GM20000 (cell line): Measurements from ENCODE around the gene BCAS4.
"Not testable (repeated sequence)": the region's sequence is repeated elsewhere in the genome, so short reads cannot be mapped to it uniquely, and the experiment has no call there.

Experiments used
- DNase-seq: peaks from one replicate; pipeline ENCODE4 v3.0.0; 2012; ENCODE audit warnings: low spot score
- TF ChIP-seq, protein P1 (sequence below): IDR thresholded peaks from 2 replicates; pipeline ENCODE4 v1.5.1; 2012; ENCODE audit warnings: mild to moderate bottlenecking, control low read depth; ENCODE audit errors: extremely low read depth, missing control alignments

The BCAS4 gene

GRCh38 chr20:50879649-50880550, 85.0 kb downstream of the BCAS4 start:
- TF ChIP-seq, protein P1, sequence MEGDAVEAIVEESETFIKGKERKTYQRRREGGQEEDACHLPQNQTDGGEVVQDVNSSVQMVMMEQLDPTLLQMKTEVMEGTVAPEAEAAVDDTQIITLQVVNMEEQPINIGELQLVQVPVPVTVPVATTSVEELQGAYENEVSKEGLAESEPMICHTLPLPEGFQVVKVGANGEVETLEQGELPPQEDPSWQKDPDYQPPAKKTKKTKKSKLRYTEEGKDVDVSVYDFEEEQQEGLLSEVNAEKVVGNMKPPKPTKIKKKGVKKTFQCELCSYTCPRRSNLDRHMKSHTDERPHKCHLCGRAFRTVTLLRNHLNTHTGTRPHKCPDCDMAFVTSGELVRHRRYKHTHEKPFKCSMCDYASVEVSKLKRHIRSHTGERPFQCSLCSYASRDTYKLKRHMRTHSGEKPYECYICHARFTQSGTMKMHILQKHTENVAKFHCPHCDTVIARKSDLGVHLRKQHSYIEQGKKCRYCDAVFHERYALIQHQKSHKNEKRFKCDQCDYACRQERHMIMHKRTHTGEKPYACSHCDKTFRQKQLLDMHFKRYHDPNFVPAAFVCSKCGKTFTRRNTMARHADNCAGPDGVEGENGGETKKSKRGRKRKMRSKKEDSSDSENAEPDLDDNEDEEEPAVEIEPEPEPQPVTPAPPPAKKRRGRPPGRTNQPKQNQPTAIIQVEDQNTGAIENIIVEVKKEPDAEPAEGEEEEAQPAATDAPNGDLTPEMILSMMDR: no peak
- no peak for DNase-seq

- DNase-seq: not testable (repeated sequence)
Observed at GRCh38 chr20:50881759-50882424, 87.0 kb downstream of the BCAS4 start.

GRCh38 chr20:50883856-50884255, 89.0 kb downstream of the BCAS4 start:
- TF ChIP-seq, protein P1: no peak
- DNase-seq: no peak

- DNase-seq: no peak
- TF ChIP-seq, protein P1: no peak
Observed at GRCh38 chr20:50885068-50885467, 90.2 kb downstream of the BCAS4 start.

GRCh38 chr20:50885781-50886180, 90.9 kb downstream of the BCAS4 start:
- DNase-seq: no peak
- TF ChIP-seq, protein P1: no peak

DNA sequence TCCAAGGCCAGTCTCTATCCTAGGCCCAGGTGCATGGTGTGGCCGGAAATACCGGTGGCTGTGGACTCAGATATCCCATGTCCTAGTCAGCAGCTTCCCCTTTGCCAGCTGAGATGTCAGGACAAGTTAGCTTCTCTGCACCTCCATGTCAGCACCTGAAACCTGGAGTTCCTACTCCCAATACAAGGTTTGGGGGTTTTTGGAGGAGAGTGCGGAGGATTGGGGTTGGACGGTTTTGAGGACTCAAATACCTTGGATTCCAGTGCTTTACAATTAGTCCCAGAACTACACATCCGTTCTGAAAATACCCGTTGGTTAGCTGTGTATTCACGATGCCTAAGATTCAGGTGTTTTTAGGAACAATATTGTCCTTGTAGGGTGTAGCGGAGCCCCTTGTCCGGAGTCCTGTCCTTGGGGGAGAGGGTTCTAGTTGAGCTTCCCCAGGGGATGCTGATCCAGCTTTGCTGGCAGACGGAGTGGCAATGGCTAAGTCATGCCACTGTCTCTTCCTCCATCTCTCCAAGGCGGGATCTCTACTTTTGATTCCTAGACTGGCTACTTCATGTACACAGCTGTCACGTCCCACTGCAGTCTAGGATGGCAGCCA, 91.4 kb downstream of the BCAS4 start:
- TF ChIP-seq, protein P1: no peak
- DNase-seq: no peak

GRCh38 chr20:50887576-50887975, 92.7 kb downstream of the BCAS4 start:
- TF ChIP-seq, protein P1: no peak
- DNase-seq: no peak
